Measurements from ENCODE around the gene ZDHHC11.

The ZDHHC11 gene

GRCh38 chr5:873328-873727, 22.5 kb upstream of the ZDHHC11 start:
- H3K27me3 ChIP-seq (ENCODE audit: control insufficient read depth, insufficient read depth, low read length), result no peaks in the 10 kb centered on the region
- H3K36me3 ChIP-seq (ENCODE audit: control insufficient read depth, insufficient read depth, low read length), result peaks cover 46% of the 10 kb centered on the region
- H3K9ac ChIP-seq (ENCODE audit: low read length), result no peak overlapping the region
- H3K4me3 ChIP-seq (ENCODE audit: low read length), result no peak overlapping the region
- no peak overlapping the region for H3K27ac ChIP-seq (ENCODE audit: low read depth, low read length)
- no peaks in the 10 kb centered on the region for H3K4me1 ChIP-seq (ENCODE audit: control insufficient read depth, insufficient read depth, low read length)

DNA sequence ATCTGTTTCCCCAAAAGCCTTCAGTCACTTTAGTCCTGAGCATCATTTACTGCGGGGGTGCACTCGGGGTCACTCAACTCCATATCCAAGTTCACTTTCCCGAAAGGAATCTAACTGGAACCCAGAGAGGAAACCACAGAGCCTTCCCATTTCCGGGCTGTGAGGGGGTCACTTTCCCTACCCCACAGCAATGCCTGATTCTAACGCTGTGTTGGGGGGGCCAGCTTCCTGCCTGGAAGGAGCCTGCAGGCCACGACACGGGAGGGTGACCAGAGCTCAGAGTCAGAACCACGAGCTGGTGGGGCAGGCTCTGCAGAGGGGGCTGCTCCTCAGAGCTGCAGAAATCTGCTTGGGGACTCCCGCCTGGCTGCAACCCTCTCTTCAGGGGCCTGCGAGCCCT, 21.5 kb upstream of the ZDHHC11 start:
- no peaks in the 10 kb centered on the region for H3K27me3 ChIP-seq (ENCODE audit: control insufficient read depth, insufficient read depth, low read length)
- H3K4me1 ChIP-seq (ENCODE audit: control insufficient read depth, insufficient read depth, low read length), result no peaks in the 10 kb centered on the region
- no peak overlapping the region for H3K9ac ChIP-seq (ENCODE audit: low read length)
- H3K27ac ChIP-seq (ENCODE audit: low read depth, low read length), result no peak overlapping the region
- no peak overlapping the region for H3K4me3 ChIP-seq (ENCODE audit: low read length)
- peaks cover 49% of the 10 kb centered on the region for H3K36me3 ChIP-seq (ENCODE audit: control insufficient read depth, insufficient read depth, low read length)

DNA sequence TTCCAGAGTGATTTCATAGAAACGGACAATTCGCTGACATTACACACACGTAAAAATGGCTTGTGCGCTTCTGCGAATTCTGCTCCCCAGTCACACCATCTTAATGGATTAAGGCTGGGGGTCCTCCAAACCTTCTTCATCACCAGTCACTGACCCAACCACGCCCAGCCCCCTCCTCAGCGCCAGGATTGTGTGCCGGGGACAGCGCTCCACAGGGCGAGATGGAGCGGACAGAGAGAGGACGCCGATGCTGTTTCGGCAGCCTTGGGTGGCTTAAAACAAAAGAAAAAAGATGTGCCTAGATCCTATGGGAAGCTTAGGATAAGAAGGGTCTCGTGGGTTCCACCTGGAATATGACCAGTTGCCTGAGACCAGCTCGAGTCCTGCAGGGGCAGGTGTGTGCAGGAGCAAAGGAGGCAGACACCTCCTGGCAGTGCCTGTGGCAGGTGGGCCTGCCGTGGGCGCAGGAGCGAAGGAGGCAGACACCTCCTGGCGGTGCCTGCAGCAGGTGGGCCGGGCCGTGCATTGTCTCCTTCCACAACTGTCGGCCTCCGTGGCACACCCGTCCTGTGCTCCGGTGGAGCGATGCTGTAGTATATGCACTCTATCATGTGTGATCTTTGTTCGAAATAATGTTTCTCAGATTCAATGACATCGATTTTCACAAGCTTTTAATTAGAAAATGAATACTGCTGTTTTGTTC, 21.0 kb upstream of the ZDHHC11 start:
- Histone ChIP-seq H3K27ac (ENCODE audit: low read depth, low read length) (no peak overlapping the region), H3K9ac (ENCODE audit: low read length) (no peak overlapping the region), H3K36me3 (ENCODE audit: control insufficient read depth, insufficient read depth, low read length) (peaks cover 52% of the 10 kb centered on the region), H3K4me3 (ENCODE audit: low read length) (no peak overlapping the region), H3K27me3 (ENCODE audit: control insufficient read depth, insufficient read depth, low read length) (no peaks in the 10 kb centered on the region), H3K4me1 (ENCODE audit: control insufficient read depth, insufficient read depth, low read length) (no peaks in the 10 kb centered on the region)

DNA sequence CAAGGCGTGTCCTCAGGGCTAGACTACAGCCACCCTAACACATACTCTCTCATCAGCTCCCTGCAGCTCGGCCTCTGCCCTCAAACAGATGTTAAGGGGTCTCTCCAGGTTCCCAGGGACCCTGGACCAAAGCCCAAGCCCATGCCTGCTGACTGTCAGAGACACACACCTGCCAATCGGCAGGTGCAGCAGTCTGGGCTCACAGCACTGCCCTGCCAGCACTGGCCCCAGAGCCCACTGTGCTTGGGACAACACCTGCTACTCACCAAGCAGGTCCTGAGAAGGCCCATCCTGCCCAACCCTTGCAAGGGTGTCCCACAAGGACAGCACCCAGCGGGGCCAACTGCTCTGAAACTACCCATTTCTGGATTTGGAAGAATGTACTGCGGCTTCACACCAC, 20.2 kb upstream of the ZDHHC11 start:
- Histone ChIP-seq H3K36me3 (ENCODE audit: control insufficient read depth, insufficient read depth, low read length) (peaks cover 52% of the 10 kb centered on the region), H3K27ac (ENCODE audit: low read depth, low read length) (no peak overlapping the region), H3K4me3 (ENCODE audit: low read length) (no peak overlapping the region), H3K27me3 (ENCODE audit: control insufficient read depth, insufficient read depth, low read length) (no peaks in the 10 kb centered on the region), H3K9ac (ENCODE audit: low read length) (no peak overlapping the region), H3K4me1 (ENCODE audit: control insufficient read depth, insufficient read depth, low read length) (no peaks in the 10 kb centered on the region)

- Histone ChIP-seq H3K27ac (ENCODE audit: low read depth, low read length) (no peak overlapping the region), H3K9ac (ENCODE audit: low read length) (no peak overlapping the region), H3K4me1 (ENCODE audit: control insufficient read depth, insufficient read depth, low read length) (no peaks in the 10 kb centered on the region), H3K27me3 (ENCODE audit: control insufficient read depth, insufficient read depth, low read length) (no peaks in the 10 kb centered on the region), H3K4me3 (ENCODE audit: low read length) (no peak overlapping the region), H3K36me3 (ENCODE audit: control insufficient read depth, insufficient read depth, low read length) (peaks cover 56% of the 10 kb centered on the region)
Observed at GRCh38 chr5:868428-869135, 17.8 kb upstream of the ZDHHC11 start.

- no peak overlapping the region for H3K9ac ChIP-seq (ENCODE audit: low read length)
- no peak overlapping the region for H3K4me3 ChIP-seq (ENCODE audit: low read length)
- H3K27me3 ChIP-seq (ENCODE audit: control insufficient read depth, insufficient read depth, low read length), result no peaks in the 10 kb centered on the region
- H3K36me3 ChIP-seq (ENCODE audit: control insufficient read depth, insufficient read depth, low read length), result peaks cover 58% of the 10 kb centered on the region
- H3K4me1 ChIP-seq (ENCODE audit: control insufficient read depth, insufficient read depth, low read length), result no peaks in the 10 kb centered on the region
- H3K27ac ChIP-seq (ENCODE audit: low read depth, low read length), result no peak overlapping the region
Observed at GRCh38 chr5:867300-867870, 16.6 kb upstream of the ZDHHC11 start.

DNA sequence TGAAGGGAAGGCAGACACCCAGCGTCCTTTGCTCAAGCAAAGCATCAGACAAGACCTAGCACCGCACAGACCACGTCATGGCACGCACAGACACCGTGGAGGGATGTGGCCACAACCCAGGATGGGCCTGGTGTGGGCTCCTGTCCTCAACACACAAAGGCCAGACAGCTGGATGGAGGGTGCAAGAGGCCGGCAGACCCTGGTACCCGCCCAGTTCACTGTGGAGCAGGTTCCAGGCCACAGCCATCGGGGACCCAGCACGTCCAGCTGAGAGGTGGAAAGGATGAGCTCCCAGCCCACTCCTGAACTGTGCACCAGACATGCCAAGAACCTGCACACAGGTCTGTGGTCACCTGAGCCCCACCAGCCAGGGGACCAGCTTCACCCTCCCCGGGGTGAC, 15.0 kb upstream of the ZDHHC11 start:
- Histone ChIP-seq H3K9ac (ENCODE audit: low read length) (no peak overlapping the region), H3K4me3 (ENCODE audit: low read length) (no peak overlapping the region), H3K27me3 (ENCODE audit: control insufficient read depth, insufficient read depth, low read length) (no peaks in the 10 kb centered on the region), H3K4me1 (ENCODE audit: control insufficient read depth, insufficient read depth, low read length) (no peaks in the 10 kb centered on the region), H3K36me3 (ENCODE audit: control insufficient read depth, insufficient read depth, low read length) (peaks cover 46% of the 10 kb centered on the region), H3K27ac (ENCODE audit: low read depth, low read length) (no peak overlapping the region)

DNA sequence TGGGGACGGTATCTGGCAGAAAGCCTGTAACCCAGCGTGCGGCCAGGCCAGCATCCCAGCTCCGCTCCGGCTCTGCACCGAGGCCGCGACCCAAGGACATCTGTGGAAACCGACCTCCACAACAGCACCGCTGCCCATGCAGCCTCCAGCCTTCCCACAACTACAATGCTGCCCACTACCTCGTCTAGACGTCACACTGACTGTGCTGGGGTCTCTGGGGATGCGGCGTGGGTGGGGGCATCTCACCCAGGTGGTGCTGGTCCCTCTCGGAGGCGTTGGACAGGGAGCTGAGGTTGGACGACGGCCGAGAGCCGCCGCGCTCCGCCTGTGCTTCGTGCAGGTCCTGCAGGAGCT, 14.4 kb upstream of the ZDHHC11 start:
- Histone ChIP-seq H3K36me3 (ENCODE audit: control insufficient read depth, insufficient read depth, low read length) (peaks cover 41% of the 10 kb centered on the region), H3K4me3 (ENCODE audit: low read length) (no peak overlapping the region), H3K27ac (ENCODE audit: low read depth, low read length) (no peak overlapping the region), H3K27me3 (ENCODE audit: control insufficient read depth, insufficient read depth, low read length) (no peaks in the 10 kb centered on the region), H3K4me1 (ENCODE audit: control insufficient read depth, insufficient read depth, low read length) (no peaks in the 10 kb centered on the region), H3K9ac (ENCODE audit: low read length) (no peak overlapping the region)

- Histone ChIP-seq H3K27me3 (ENCODE audit: control insufficient read depth, insufficient read depth, low read length) (no peaks in the 10 kb centered on the region), H3K4me3 (ENCODE audit: low read length) (no peak overlapping the region), H3K4me1 (ENCODE audit: control insufficient read depth, insufficient read depth, low read length) (no peaks in the 10 kb centered on the region), H3K36me3 (ENCODE audit: control insufficient read depth, insufficient read depth, low read length) (peaks cover 36% of the 10 kb centered on the region), H3K27ac (ENCODE audit: low read depth, low read length) (no peak overlapping the region), H3K9ac (ENCODE audit: low read length) (no peak overlapping the region)
Observed at GRCh38 chr5:864492-865167, 13.8 kb upstream of the ZDHHC11 start.

GRCh38 chr5:863244-863805, 12.5 kb upstream of the ZDHHC11 start:
- Histone ChIP-seq H3K36me3 (ENCODE audit: control insufficient read depth, insufficient read depth, low read length) (peaks cover 29% of the 10 kb centered on the region), H3K4me1 (ENCODE audit: control insufficient read depth, insufficient read depth, low read length) (no peaks in the 10 kb centered on the region), H3K27me3 (ENCODE audit: control insufficient read depth, insufficient read depth, low read length) (no peaks in the 10 kb centered on the region), H3K27ac (ENCODE audit: low read depth, low read length) (no peak overlapping the region), H3K4me3 (ENCODE audit: low read length) (no peak overlapping the region), H3K9ac (ENCODE audit: low read length) (no peak overlapping the region)

DNA sequence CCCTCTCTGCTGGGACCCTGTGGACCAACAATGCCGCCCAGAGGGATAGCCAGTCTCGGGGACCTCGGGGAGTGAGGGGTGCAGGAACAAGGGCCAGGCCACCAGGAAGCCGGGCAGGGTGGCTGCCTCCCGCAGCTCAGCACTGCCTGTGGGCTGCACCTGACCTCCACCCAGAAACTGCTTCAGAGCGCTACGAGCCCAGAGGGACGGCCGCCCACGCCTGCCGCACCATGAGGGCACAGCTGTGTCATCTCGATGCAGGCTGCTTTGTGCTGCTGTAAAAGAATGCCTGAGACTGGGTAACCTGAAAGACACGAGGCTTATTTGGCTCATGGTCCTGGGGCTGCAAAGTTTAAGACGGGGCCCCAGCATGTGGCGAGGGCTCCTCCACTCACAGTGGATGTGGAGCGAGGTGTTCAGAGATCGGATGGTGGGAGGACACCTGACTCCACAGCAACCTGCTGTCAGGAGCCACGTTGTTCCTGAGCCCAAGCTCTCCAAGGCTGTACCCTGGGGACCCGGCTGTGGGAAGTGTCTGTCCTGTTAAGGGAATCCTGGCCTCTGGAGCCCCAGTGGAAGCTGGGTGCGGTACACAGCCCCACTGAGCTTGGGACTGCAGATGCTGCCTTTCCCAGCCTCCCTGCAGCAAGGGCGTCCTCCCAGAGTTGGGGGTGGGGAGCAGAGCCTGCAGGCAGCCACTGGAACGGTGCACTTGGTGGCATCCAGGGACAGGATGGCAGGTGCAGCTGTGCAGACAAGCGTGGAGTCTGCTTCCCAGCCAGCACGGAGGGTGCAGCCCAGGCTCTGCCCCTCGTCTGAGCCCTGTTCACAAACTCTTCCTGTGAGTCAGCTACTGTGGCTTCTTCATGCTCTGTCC, 11.8 kb upstream of the ZDHHC11 start:
- no peaks in the 10 kb centered on the region for H3K4me1 ChIP-seq (ENCODE audit: control insufficient read depth, insufficient read depth, low read length)
- no peak overlapping the region for H3K27ac ChIP-seq (ENCODE audit: low read depth, low read length)
- H3K27me3 ChIP-seq (ENCODE audit: control insufficient read depth, insufficient read depth, low read length), result no peaks in the 10 kb centered on the region
- no peak overlapping the region for H3K4me3 ChIP-seq (ENCODE audit: low read length)
- H3K9ac ChIP-seq (ENCODE audit: low read length), result no peak overlapping the region
- H3K36me3 ChIP-seq (ENCODE audit: control insufficient read depth, insufficient read depth, low read length), result peaks cover 23% of the 10 kb centered on the region

Data from rectal smooth muscle tissue (tissue), 1 donor.